Fibroblast of upper back skin (primary cell): ENCODE data around the gene SPAG16.
"Not testable (repeated sequence)": the region's sequence is repeated elsewhere in the genome, so short reads cannot be mapped to it uniquely, and the experiment has no call there.

ENCODE experiments used
- DNase-seq: peaks from one replicate; pipeline ENCODE4 v3.0.0-alpha.2; 2013

The SPAG16 gene

GRCh38 chr2:214019973-214020345, 735.7 kb downstream of the SPAG16 start:
- DNase-seq = no peak

- no peak for DNase-seq
Measured at GRCh38 chr2:214029190-214029589, 744.9 kb downstream of the SPAG16 start.

GRCh38 chr2:214031566-214031965, 747.3 kb downstream of the SPAG16 start:
- no peak for DNase-seq

GRCh38 chr2:214034417-214034816, 750.2 kb downstream of the SPAG16 start:
- DNase-seq = no peak

GRCh38 chr2:214035091-214035852, 751.0 kb downstream of the SPAG16 start:
- no peak for DNase-seq

GRCh38 chr2:214035921-214036320, 751.7 kb downstream of the SPAG16 start:
- no peak for DNase-seq

GRCh38 chr2:214038186-214038585, 753.9 kb downstream of the SPAG16 start:
- DNase-seq = no peak

GRCh38 chr2:214050731-214051130, 766.5 kb downstream of the SPAG16 start:
- no peak for DNase-seq

GRCh38 chr2:214051585-214051984, 767.3 kb downstream of the SPAG16 start:
- no peak for DNase-seq

GRCh38 chr2:214052235-214052634, 768.0 kb downstream of the SPAG16 start:
- DNase-seq = no peak

GRCh38 chr2:214057986-214058385, 773.7 kb downstream of the SPAG16 start:
- no peak for DNase-seq

GRCh38 chr2:214062279-214062678, 778.0 kb downstream of the SPAG16 start:
- not testable (repeated sequence) for DNase-seq

- DNase-seq = no peak
Measured at GRCh38 chr2:214064471-214064870, 780.2 kb downstream of the SPAG16 start.

GRCh38 chr2:214066862-214067261, 782.6 kb downstream of the SPAG16 start:
- DNase-seq = no peak

GRCh38 chr2:214069254-214069653, 785.0 kb downstream of the SPAG16 start:
- peak; percentile 92 for DNase-seq

- DNase-seq = peak; percentile 72
Measured at GRCh38 chr2:214075456-214075855, 791.2 kb downstream of the SPAG16 start.

- peak; percentile 17 for DNase-seq
Measured at GRCh38 chr2:214076527-214076926, 792.3 kb downstream of the SPAG16 start.

GRCh38 chr2:214077727-214078126, 793.5 kb downstream of the SPAG16 start:
- peak; percentile 9 for DNase-seq

GRCh38 chr2:214079032-214079431, 794.8 kb downstream of the SPAG16 start:
- DNase-seq = no peak

GRCh38 chr2:214088536-214088935, 804.3 kb downstream of the SPAG16 start:
- no peak for DNase-seq

GRCh38 chr2:214096208-214096715, 812.0 kb downstream of the SPAG16 start:
- no peak for DNase-seq

- no peak for DNase-seq
Measured at GRCh38 chr2:214098811-214099210, 814.5 kb downstream of the SPAG16 start.

GRCh38 chr2:214100488-214100887, 816.2 kb downstream of the SPAG16 start:
- DNase-seq = no peak

- no peak for DNase-seq
Measured at GRCh38 chr2:214103276-214104001, 819.2 kb downstream of the SPAG16 start.
